Sigmoid colon (tissue), 4 donors: ENCODE data around the gene PAX3.

Experiments
- EP300 ChIP-seq, 4 donors: sonication (generic); formaldehyde crosslinking; IDR thresholded peaks; one replicate each; pipeline ENCODE4 v1.6.1; 2017; ENCODE audit warnings: antibody characterized with exemption in 4 of 4
- POLR2A ChIP-seq, 2 donors: fragments of 450-650 bp; IDR thresholded peaks; one replicate each; pipeline ENCODE4 v1.6.1; 2016; ENCODE audit warnings: antibody characterized with exemption in 2 of 2, mild to moderate bottlenecking in 2 of 2, moderate library complexity in 2 of 2
- POLR2AphosphoS5 ChIP-seq, 4 donors: sonication (generic); formaldehyde crosslinking; IDR thresholded peaks; one replicate each; pipeline ENCODE4 v1.6.1; 2017; ENCODE audit warnings: antibody characterized with exemption in 4 of 4
- TF ChIP-seq, protein P1 (sequence below), 4 experiments: fragments of 450-650 bp in 3 of 4; fragments of 200-600 bp in 1 of 4; IDR thresholded peaks; one replicate each; pipeline ENCODE4 v1.5.1; 2016 to 2019; ENCODE audit warnings: antibody characterized with exemption in 4 of 4, mild to moderate bottlenecking in 3 of 4, moderate library complexity in 2 of 4

DNA sequence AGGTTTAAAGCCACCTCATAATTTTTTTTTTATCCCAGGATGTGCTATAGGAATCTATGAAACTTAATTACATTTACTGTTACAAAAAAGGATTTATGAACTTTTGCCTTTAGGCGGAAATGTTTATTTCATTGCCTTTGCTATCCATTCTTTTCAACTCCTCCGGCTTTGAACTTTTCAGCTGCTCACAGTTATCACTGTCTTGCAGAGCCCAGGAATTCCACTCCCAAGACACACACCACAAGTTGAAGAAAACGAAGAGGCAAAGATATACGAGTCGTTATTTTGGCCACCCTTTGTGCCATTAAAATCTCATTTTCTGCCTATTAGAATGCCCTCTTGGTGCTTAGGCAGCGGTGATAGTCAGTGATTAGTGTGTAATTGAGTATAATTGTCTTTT lies 80.0 kb downstream of the PAX3 start:
- TF ChIP-seq POLR2A (IDR thresholded peaks at IDR 0.05) (no peak), EP300 (IDR thresholded peaks at IDR 0.05) (no peak), POLR2AphosphoS5 (IDR thresholded peaks at IDR 0.05) (no peak)
- TF ChIP-seq, protein P1, sequence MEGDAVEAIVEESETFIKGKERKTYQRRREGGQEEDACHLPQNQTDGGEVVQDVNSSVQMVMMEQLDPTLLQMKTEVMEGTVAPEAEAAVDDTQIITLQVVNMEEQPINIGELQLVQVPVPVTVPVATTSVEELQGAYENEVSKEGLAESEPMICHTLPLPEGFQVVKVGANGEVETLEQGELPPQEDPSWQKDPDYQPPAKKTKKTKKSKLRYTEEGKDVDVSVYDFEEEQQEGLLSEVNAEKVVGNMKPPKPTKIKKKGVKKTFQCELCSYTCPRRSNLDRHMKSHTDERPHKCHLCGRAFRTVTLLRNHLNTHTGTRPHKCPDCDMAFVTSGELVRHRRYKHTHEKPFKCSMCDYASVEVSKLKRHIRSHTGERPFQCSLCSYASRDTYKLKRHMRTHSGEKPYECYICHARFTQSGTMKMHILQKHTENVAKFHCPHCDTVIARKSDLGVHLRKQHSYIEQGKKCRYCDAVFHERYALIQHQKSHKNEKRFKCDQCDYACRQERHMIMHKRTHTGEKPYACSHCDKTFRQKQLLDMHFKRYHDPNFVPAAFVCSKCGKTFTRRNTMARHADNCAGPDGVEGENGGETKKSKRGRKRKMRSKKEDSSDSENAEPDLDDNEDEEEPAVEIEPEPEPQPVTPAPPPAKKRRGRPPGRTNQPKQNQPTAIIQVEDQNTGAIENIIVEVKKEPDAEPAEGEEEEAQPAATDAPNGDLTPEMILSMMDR (IDR thresholded peaks at IDR 0.05) = no peak
